ENCODE data around the gene GUSB.

Gene GUSB

GRCh38 chr7:65926588-65926987, 55.4 kb downstream of the GUSB start:
- no peak for DNase-seq

GRCh38 chr7:65925040-65925439, 57.0 kb downstream of the GUSB start:
- no peak for DNase-seq

GRCh38 chr7:65924193-65924592, 57.8 kb downstream of the GUSB start:
- no peak for DNase-seq

- no peak for DNase-seq
Observed at GRCh38 chr7:65923316-65923715, 58.7 kb downstream of the GUSB start.

- DNase-seq, result no peak
Observed at GRCh38 chr7:65915921-65916657, 65.9 kb downstream of the GUSB start.

GRCh38 chr7:65912237-65912636, 69.8 kb downstream of the GUSB start:
- DNase-seq, result no peak
